ENCODE measurements around the gene MACO1.
"Not testable (repeated sequence)": the region's sequence is repeated elsewhere in the genome, so short reads cannot be mapped to it uniquely, and the experiment has no call there.

MACO1 gene

DNA sequence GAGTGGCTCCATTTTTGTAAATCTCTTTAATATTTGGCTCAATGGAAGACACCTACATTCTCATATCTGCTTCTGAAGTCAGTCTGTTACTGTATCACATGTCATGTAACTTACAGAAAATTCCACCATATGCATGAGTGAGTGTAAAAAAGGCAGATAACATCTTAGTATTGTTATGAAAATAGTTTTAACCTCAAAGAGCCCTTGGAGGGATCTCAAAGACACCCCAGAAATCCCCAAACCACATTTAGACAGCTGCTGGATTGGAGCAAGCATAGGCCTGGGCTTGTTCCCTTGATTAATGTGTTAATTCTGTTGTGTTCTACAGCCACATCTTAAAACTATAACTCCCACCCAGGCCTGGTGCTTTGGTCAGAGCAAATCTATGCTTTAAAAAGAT lies 16.9 kb downstream of the MACO1 start:
- DNase-seq (ENCODE audit: extremely low spot score, insufficient read length, low read depth) (no peak), FAIRE-seq (peak; percentile 82)

DNA sequence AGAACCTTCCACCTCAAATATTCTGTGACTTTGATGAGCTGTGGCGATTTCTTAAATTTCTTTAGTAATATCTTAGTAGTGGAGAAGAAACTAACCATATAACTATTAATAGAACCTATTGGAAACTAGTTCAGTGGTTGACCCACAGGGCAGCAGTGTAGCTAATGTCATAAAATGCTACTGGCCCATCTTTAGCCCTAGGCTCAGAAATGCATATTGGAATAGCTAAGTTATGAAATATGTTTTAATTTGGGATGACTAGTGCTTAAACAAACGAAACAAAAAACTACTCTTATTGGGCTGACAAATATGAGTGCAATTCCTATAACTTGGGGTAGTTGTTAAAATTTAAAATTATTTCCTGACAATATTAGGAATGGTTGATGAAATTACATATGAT lies 20.2 kb downstream of the MACO1 start:
- DNase-seq (ENCODE audit: extremely low spot score, insufficient read length, low read depth) (no peak), FAIRE-seq (no peak)

DNA sequence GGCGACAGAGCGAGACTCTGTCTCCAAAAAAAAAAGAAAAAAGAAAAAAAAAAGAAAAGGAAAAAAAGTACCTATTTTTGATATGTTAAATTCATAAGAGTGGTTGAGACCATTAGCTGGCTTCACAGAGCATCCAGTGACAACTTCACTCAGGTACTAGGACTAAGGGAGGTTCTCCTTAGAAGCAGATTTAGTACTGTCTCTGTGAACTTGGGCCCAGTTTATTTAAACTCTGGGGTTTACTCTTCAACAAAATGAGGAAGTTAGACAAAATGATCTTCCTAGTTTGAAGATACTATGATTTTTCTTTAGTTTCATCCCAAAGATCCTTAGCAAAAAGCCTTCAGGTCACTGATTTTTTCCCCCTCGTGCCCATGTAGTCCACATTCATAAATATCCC lies 21.2 kb downstream of the MACO1 start:
- no peak for FAIRE-seq
- no peak for DNase-seq (ENCODE audit: extremely low spot score, insufficient read length, low read depth)

DNA sequence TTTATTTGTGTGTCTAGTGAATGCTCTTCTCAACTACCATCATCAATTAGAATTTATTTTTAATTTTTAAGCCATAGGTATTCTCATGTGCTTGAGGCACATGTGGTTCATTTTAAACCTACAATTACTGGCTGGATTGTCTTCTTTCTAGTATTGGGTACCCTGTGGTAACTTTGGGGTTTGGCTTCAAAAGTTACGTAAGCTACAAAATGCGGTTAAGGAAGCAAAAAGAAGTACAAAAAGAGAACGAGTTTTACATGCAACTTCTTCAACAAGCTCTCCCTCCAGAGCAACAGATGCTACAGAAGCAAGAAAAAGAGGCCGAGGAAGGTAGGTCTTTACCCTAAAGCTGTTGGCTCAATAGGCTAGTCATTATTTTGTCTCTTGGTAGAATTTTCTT lies 25.8 kb downstream of the MACO1 start:
- DNase-seq (ENCODE audit: extremely low spot score, insufficient read length, low read depth) (no peak), FAIRE-seq (no peak)

DNA sequence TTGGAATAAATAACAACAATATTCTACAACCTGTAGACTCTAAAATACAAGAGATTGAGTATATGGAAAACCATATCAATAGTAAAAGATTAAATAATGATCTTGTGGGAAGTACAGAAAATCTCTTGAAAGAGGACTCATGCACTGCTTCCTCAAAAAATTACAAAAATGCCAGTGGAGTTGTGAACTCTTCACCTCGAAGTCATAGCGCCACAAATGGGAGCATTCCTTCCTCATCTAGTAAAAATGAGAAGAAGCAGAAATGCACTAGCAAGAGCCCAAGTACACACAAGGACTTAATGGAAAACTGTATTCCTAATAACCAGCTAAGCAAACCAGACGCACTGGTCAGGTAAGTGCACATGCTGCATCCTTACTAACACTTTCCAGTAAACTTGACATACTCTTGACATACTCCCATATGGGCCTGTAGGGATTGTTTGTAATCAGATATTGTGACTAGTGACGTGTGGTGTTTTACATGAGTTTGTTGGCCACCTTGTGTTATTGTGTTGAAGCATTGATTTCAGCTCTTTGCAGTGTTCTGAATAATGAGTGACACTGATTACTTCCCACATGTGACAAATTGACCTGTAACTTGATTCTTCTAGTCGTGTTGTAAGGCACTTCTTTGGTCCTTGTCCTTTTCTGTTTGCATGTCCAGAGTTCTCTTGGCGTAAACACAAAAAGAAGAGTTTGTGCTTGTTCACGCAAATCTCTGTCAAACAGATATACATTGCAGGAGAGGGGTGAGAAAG lies 28.0 kb downstream of the MACO1 start:
- FAIRE-seq (no peak), DNase-seq (ENCODE audit: extremely low spot score, insufficient read length, low read depth) (no peak)

DNA sequence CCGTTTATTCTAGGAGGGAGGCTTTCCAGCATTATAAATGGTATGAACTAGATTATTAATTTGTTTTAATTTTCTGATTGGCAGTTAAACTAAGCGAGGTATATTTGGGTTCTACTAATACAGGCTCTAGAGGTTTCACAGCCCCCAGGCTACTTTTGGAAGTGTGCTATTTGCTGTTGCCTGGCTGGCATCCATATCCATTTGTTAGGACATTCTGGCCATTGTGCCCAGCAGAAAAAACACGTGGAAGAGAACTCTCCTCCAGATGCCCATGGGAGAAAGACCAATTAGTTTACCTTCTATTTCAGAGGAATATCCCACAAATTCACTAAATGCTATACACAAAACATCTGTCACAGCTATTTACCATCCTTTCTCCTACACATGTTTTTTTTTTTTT lies 29.3 kb downstream of the MACO1 start:
- no peak for DNase-seq (ENCODE audit: extremely low spot score, insufficient read length, low read depth)

DNA sequence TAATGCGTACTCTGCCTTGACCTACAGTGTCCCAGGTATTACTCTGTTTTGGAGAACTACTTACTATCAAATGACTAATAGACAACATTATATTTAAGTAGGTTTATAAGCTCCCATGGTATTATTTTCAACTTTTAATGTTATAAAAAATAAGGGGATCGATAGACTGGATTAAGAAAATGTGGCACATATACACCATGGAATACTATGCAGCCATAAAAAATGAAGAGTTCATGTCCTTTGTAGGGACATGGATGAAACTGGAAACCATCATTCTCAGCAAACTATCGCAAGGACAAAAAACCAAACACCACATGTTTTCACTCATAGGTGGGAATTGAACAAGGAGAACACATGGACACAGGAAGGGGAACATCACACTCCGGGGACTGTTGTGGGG lies 30.1 kb downstream of the MACO1 start:
- FAIRE-seq; DNase-seq (ENCODE audit: extremely low spot score, insufficient read length, low read depth): not testable (repeated sequence)

More for the DNA sequence above, 29.3 kb downstream of the MACO1 start:
- no peak for FAIRE-seq

DNA sequence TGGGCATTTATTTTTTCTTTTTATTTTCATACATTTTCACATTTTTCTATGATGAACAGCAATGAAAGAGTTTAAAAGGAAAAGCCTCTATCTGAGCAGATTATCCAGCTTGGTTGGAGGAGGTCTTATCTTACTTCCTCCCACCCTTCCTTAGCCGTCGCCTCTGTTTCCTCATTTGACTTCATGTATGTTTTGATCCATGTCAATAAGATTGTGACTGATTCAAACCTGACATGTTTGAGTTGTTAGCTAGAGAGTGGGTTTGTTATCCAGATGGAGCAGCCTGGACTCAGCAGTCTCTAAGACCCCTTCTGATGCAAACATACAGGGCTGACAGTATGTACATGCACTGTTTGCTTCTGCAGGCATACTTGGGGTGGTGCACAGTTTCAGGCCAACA lies 31.2 kb downstream of the MACO1 start:
- FAIRE-seq (no peak), DNase-seq (ENCODE audit: extremely low spot score, insufficient read length, low read depth) (no peak)

DNA sequence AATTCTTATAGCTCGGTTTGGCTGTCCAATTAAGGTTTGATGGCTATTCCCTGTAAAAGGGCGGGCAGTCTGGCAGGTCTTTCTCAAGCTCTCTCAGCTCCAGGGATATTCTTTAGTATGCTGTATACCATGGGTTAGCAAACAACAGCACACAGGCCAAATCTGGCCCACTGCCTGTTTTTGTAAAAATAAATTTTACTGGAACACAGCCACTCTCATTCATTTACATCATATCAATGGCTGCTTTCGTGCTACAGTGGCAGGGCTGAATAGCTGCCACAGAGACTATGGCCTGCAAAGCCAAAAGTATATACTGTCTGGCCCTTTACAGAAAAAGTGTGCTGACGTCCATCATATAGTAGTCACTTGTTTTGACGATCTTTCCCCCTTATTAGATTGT lies 32.0 kb downstream of the MACO1 start:
- FAIRE-seq, result no peak
- no peak for DNase-seq (ENCODE audit: extremely low spot score, insufficient read length, low read depth)

DNA sequence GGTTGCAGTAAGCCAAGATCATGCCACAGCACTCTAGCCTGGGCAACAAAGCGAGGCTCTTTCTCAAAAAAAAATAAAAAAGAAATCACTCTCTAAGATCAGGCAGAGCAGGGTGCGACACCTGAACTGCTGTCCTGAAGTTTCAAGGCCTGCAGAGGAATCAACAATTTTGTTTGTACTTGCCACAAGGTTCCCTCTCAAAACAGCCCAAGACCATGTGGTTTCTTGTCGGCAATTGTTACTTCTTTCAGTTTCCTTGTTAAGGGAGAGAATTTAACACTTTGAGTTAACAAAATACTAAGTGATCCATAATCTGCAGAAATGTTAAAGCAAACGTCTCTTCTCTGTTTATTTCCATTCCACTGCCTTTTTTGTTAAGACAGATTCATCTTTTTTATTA lies 36.5 kb downstream of the MACO1 start:
- DNase-seq (ENCODE audit: extremely low spot score, insufficient read length, low read depth) (no peak), FAIRE-seq (peak; percentile 69)

DNA sequence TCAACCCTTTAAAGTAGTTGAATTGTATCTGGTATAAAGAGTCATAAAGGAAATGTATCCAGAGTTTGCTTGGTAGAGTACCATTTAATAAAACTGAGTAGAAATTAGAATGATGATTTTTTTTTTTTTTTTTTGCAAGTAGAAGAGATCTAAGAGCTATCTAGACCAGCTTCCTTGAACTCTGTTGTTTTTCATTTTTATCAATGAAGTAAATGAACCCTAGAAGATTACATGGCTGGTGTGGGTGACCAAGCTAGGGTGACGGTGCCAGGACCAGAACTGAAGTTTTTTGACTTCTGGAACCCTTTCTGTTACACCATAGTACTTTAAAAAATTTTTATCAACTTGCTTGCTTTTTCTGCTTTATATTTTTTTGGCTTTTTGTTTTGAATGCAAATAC lies 36.9 kb downstream of the MACO1 start:
- DNase-seq (ENCODE audit: extremely low spot score, insufficient read length, low read depth) (no peak), FAIRE-seq (no peak)

DNA sequence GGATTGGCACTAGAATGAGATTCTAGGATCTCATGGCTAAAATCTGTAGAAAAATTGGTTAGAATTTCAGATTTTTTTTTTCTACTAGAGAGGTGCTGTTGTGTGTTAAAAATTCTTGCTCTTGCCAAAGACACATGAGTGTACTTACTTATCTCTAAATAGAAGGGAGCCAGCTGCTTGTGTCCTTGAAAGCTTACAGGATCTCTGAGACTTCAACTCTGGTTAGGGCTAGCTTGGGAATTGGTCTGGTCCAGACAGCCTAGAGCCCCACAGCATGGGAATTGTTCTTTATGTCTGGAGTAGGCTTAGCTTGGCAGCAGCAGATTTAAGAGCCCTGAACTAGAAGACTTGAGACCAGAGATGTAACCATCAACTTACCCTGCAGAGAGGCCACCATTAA lies 37.3 kb downstream of the MACO1 start:
- no peak for DNase-seq (ENCODE audit: extremely low spot score, insufficient read length, low read depth)
- no peak for FAIRE-seq

DNA sequence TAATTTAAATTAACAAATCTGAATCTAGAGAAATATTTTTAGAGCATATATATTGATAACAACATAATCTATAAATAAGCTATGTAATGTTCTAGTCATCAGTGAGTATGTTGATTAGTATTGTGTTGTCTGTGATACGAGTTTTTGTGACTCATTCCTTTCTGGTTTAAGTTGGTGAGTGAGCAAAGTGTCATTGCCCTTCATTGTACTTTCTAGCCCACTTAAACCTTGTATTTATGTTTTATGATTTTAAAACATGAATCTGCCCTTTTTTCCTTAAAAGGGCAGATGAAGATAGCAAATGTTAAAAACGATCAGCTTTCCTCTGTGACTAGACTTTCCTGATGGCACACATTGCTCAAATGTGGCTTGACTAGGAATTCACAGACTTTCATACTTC lies 38.5 kb downstream of the MACO1 start:
- DNase-seq (ENCODE audit: extremely low spot score, insufficient read length, low read depth), result no peak
- FAIRE-seq, result no peak

DNA sequence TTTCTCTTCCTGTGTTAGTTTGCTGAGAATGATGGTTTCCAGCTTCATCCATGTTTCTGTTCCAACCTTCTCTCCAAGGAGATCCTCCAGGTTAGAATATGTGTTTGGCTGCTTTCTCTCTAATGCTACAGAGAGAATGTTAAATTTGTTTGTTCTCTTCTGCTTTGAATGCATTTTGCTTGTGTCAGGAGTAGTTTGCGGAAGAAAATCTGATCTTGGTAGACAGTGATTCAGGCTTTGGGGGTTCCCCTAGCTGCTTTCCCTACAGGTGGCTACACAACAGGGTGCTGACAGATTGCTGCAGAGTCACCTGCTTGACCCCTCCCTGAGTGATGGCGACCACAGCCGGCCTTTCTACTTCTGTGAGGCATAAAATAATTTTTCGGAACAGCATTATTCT lies 41.8 kb downstream of the MACO1 start:
- FAIRE-seq, result no peak
- no peak for DNase-seq (ENCODE audit: extremely low spot score, insufficient read length, low read depth)

DNA sequence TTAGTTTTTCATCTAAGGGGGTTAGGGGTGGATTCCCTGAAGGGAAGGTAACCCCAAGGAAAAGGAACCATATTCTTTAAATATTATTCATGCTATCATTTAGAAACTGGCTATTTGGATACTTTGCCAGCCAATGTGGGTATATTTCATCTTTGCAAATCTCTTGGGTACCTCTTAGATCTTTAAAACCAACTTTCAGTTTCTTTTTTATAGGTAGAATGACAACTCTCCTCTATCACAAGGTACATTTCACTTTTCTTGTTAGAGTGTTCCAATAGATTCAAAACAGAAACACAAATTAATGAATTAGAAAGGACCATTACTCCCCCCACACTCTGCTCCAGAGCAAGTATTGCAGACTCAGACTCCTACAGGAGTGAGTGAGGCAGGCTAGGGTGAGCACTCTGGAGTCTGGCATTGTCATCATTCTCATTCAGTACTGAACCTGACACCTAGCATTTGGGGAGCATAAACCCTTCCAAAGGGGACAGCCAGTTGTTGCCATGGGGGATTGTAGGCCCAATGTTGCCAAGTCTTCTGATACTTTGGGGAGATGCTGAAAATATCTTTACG lies 43.0 kb downstream of the MACO1 start:
- DNase-seq (ENCODE audit: extremely low spot score, insufficient read length, low read depth) (no peak), FAIRE-seq (peak; percentile 62)

DNA sequence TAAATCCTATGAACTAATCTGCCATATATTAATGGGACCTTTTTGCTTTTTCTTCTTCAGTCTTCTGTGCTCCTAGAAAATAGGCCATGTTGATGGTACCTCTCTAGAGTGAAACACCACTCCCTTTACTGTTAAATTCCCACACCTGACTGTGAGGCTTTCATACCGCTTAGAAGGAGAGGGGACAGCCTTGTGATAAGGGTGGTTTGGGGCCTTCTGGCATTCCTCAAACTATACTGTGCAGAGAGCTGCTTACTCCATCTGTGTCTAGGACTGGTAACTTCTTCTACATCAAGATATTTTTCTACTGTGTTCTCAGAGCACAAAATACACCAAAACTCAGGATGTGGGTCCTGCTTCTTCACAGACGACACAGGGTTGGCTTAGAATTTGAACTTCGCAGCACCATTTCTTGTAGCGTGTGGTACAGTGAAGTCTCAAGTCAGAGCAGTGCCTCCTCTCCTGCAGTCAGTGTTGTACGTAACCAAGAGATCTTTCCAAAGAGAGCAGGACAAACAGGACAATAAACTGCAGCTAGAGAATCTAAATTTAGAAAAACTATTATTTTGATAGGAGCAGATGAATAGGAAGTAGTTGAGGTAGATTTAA lies 43.8 kb downstream of the MACO1 start:
- DNase-seq (ENCODE audit: extremely low spot score, insufficient read length, low read depth) (no peak), FAIRE-seq (no peak)

DNA sequence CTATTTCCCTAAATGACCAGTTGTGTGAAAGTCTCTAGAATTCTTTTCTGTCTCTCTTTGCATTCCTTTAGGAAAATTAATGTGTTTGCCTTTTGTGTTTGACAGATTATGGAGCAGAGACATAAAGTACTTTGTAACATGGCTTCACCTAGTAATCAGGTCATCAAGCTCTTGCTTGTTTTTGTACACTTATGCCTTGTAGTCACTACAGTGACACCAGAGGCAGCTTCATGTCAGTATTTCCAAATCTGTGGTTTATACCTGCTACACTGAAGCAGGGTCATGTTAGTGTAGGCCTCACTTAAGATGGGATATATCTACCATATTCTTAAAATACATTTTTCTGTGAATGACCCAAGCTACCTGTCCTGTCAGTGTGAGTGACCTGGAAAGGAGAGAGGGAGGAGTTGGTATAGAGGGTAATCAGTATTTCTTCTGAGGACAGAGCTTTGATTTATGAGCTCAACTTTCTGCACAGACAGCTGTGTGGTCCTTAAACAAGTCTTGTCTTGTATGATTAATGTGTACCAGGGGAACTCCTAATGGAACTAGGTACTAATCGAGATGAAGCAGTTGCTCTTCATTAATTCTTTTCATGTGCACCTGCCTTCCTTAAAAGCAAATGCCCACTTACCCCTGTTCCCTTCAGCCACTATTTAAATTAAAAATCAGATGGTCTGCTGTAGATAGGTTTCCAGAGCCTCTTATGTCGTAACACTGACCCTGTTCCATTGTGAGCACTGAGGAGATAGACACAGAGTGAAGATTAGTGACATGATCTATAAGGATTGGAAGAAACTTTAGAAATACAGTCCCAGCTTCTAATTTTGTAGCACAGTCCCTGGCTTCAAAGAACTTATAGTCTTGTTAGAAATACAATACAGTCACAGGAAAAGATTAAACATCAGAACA lies 45.7 kb downstream of the MACO1 start:
- no peak for FAIRE-seq

DNA sequence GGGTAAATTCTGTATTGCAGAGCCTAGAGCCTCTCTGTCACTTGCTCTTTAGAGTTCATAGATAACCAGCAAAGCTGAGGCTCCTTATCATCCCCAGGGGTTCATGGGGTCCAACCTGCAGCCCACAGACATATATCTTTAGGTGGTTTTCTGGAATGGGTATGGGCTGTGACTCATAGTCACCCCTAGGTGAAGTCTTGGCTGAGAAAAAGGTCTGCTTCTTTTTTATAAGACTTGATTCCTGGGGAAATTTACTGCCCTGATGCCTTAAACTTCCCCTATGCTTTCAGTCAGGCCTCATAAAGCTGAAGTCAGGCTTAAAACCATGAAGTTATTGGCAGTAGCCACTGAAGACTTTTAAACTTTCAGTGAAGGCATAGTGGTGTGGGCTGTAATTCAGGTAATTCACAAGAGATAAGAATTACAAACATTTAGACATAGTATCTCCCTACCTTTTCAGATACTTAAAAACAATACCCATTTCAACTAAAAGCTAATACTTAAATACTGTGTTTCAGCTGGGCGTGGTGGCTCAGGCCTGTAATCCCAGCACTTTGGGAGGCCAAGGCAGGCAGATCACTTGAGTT lies 46.8 kb downstream of the MACO1 start:
- DNase-seq (ENCODE audit: extremely low spot score, insufficient read length, low read depth) (no peak), FAIRE-seq (no peak)

More for the DNA sequence above, 45.7 kb downstream of the MACO1 start:
- DNase-seq (ENCODE audit: extremely low spot score, insufficient read length, low read depth), result no peak

DNA sequence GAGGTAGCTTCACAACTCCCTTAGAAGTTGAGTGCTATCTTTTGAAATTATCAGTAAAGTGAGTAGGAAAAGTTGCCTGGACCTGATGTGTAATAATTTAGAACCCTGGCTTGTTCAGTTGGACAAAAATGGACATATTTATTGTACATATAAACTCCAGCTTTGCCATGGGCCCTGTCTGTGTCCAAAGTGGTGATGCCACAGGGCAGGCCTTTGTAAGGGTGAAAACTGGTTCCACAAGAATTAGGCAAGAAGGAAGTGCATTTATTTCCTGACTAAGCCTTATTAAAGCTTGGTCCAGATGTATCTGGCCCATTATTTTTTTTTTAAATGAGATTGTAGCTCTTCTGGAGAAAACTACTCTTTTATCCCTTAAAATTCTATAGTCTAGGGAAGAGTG lies 47.9 kb downstream of the MACO1 start:
- FAIRE-seq (no peak), DNase-seq (ENCODE audit: extremely low spot score, insufficient read length, low read depth) (no peak)

DNA sequence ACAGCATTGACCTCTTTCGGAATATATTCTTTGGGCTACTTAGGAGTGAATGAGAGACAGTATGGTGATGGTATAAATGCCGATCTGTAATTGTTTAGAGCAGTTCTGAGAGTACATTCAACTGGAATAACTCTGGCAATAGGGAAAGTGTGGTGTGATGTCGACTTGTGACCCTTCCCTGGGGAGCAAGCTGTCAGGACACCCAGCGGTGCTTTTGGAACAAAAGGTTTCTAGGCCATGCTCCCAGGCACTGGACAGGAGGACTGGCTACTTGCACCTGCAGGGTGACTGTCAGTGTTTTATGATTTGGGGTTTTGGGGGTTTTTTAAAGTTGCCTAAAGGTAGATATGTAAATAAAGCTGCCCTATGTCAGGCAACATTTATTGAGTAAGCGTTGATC lies 50.9 kb downstream of the MACO1 start:
- FAIRE-seq (no peak), DNase-seq (ENCODE audit: extremely low spot score, insufficient read length, low read depth) (no peak)

Measured in GM18507 (cell line).